ENCODE data around the gene FATE1.

DNA sequence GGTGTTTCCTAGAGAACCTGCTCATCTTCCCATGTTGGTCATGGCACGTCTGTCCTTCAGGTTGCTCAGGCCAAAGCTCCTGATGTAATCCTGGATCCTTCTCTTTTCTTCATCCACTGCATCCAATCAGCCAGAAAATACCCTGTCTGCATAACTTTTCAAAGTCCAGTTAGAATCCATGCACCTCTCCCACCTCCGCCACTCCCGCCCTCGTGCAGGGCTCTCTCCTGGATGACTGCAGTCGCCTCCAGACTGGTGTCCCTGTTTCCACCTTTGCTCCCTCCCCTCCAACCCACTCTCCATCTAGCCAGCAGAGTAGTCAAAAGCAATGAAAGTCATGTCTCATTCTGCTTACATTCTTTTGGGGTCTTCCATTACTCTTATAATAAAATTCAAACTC, 34.7 kb downstream of the FATE1 start:
- TF ChIP-seq EZH2 (IDR thresholded peaks at IDR 0.05; ENCODE audit: insufficient read depth, low read length) = no peak
- TF ChIP-seq, protein P1, sequence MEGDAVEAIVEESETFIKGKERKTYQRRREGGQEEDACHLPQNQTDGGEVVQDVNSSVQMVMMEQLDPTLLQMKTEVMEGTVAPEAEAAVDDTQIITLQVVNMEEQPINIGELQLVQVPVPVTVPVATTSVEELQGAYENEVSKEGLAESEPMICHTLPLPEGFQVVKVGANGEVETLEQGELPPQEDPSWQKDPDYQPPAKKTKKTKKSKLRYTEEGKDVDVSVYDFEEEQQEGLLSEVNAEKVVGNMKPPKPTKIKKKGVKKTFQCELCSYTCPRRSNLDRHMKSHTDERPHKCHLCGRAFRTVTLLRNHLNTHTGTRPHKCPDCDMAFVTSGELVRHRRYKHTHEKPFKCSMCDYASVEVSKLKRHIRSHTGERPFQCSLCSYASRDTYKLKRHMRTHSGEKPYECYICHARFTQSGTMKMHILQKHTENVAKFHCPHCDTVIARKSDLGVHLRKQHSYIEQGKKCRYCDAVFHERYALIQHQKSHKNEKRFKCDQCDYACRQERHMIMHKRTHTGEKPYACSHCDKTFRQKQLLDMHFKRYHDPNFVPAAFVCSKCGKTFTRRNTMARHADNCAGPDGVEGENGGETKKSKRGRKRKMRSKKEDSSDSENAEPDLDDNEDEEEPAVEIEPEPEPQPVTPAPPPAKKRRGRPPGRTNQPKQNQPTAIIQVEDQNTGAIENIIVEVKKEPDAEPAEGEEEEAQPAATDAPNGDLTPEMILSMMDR (IDR thresholded peaks at IDR 0.05; ENCODE audit: insufficient read depth, low read depth, low read length) = no peak
